Measurements from ENCODE around the gene MRGPRE. TPM values are rescaled to one million over a fixed set of nuclear protein-coding genes. Genes with fewer than 3 reads are reported as not detected.

MRGPRE gene
- total RNA-seq, 1 experiment from 2014 or later = not detected

DNA sequence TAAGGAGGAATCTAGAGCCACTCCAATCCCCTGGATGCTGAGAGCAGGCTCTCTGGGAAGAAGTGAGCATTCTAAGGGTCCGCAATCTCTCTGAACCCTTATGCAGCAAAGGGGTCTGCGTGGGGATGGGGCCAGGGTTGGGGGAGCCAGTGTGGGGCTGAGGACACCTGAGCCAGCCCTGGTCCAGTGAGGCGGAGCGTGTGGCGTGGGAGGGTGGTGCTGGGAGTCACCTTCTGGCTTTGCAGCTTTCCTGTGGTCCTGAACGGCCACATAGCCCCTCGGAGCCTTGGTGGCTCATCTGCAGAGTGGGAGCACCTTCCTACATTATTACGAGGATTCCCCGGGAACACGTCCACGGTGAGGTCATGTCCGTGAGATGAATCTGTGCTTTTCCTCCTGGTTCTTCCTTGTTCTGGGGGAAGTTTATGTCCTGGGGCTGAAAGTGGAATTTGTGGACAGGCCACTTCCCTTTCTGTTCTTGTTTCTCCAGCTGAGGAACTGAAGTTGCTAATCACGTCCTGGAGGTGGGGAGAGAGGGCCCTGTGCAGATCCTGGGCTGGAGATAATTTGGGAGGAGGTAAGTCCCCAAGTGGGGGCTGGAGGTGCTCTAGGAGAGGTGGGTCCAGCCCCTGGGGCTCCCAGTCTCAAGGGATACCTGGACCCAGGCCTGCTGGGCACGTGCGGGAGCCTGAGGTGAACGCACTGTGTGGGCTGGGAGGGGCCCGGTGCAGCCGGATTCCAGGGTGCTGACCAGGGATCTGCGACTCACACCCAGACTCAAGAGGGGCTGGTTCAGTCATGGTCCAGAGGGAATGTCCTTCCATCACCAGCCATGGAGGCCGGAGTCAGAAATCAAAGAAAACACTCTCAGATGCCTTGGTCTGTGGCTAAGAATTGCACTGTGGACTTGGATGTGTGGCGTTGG is 6.1 kb downstream of the MRGPRE start:
- Histone ChIP-seq H3F3A (ENCODE audit: low read length, unreplicated experiment) (no peaks in the 10 kb centered on the region), H2AFZ (ENCODE audit: low read length) (no peak overlapping the region), H4K20me1 (ENCODE audit: low read length) (no peaks in the 10 kb centered on the region), H3K79me2 (ENCODE audit: low read length) (no peaks in the 10 kb centered on the region), H3K4me3 (ENCODE audit: low read length) (no peak overlapping the region), H3K9me2 (replicated peaks; ENCODE audit: low read length) (no peaks in the 10 kb centered on the region), H3K4me2 (ENCODE audit: low read length) (no peak overlapping the region), H3K27ac (ENCODE audit: low read length) (no peak overlapping the region), H3K36me3 (ENCODE audit: low read depth, low read length) (no peaks in the 10 kb centered on the region), H3K9me3 (ENCODE audit: low read length) (no peaks in the 10 kb centered on the region), H3K27me3 (ENCODE audit: low read length) (peaks cover 11% of the 10 kb centered on the region), H3K9ac (ENCODE audit: low read length) (no peak overlapping the region), H3K4me1 (ENCODE audit: insufficient read depth, low read length) (no peaks in the 10 kb centered on the region)
- DNase-seq = no peak
- BruUV-seq (replicated peaks) = no TSS peak
- POLR2A ChIA-PET (ENCODE audit: unreplicated experiment) = no interaction called here
- CTCF ChIA-PET = no interaction called here
- no peak; the same call in 1 of the 2 replicates for ATAC-seq
- intact Hi-C loops (cut with micrococcal nuclease) = no loop called here
- TF ChIP-seq CTCF (conservative IDR thresholded peaks at IDR 0.05; ENCODE audit: low read depth, low read length) = no peak
- TF ChIP-seq EZH2 (IDR thresholded peaks at IDR 0.05; ENCODE audit: low read length, unreplicated experiment) = no peak
- no peak for TF ChIP-seq EZH2phosphoT487 (IDR thresholded peaks at IDR 0.05; ENCODE audit: borderline replicate concordance, low read length)

DNA sequence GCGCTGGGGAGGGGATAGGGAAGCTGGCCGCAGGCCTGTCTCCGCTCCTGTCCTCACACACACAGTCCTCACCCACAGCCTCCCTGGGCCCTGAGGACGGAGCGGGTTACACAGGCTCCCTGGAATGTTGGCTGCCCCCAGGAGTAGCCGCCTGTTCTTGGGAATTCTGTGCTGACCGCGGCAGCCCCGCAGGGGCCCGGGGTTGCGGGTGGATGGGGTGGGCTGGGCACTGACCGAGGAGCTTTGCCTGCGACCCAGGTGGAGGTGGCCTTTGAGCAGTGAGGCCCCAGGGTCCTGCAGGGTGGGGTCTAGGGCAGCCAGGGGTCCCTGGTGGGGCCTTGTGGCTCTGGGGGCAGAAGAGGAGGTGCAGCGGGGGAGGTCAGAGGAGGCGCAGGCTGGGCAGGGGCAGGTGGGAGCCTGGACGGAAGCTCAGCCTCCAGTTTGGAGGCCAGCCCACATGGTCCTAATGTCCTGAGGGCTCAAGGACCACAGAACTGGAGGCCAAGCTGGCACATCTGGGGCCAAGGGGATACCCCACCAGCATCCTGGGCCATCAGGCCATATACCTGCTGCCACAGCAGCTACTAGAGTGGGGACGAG is 7.0 kb downstream of the MRGPRE start:
- no peak overlapping the region for H3K9ac ChIP-seq (ENCODE audit: low read length)
- TF ChIP-seq EZH2phosphoT487 (IDR thresholded peaks at IDR 0.05; ENCODE audit: borderline replicate concordance, low read length) = no peak
- CTCF ChIA-PET = no interaction called here
- DNase-seq (no peak), ATAC-seq (no peak)
- H4K20me1 ChIP-seq (ENCODE audit: low read length) = no peaks in the 10 kb centered on the region
- no peak overlapping the region for H2AFZ ChIP-seq (ENCODE audit: low read length)
- no peaks in the 10 kb centered on the region for H3K4me1 ChIP-seq (ENCODE audit: insufficient read depth, low read length)
- no peaks in the 10 kb centered on the region for H3F3A ChIP-seq (ENCODE audit: low read length, unreplicated experiment)
- H3K9me3 ChIP-seq (ENCODE audit: low read length) = no peaks in the 10 kb centered on the region
- no TSS peak for BruUV-seq (replicated peaks)
- POLR2A ChIA-PET (ENCODE audit: unreplicated experiment) = no interaction called here
- no peaks in the 10 kb centered on the region for H3K36me3 ChIP-seq (ENCODE audit: low read depth, low read length)
- no peaks in the 10 kb centered on the region for H3K79me2 ChIP-seq (ENCODE audit: low read length)
- no peak overlapping the region for H3K4me3 ChIP-seq (ENCODE audit: low read length)
- no peak overlapping the region for H3K4me2 ChIP-seq (ENCODE audit: low read length)
- no peak overlapping the region for H3K27ac ChIP-seq (ENCODE audit: low read length)
- H3K9me2 ChIP-seq (replicated peaks; ENCODE audit: low read length) = no peaks in the 10 kb centered on the region
- H3K27me3 ChIP-seq (ENCODE audit: low read length) = peaks cover 14% of the 10 kb centered on the region
- intact Hi-C loops (cut with micrococcal nuclease) = no loop called here

- no peaks in the 10 kb centered on the region for H3K9me3 ChIP-seq (ENCODE audit: low read length)
- intact Hi-C loops (cut with micrococcal nuclease) = no loop called here
- H3K27me3 ChIP-seq (ENCODE audit: low read length) = peaks cover 15% of the 10 kb centered on the region
- POLR2A ChIA-PET (ENCODE audit: unreplicated experiment) = no interaction called here
- H3K4me3 ChIP-seq (ENCODE audit: low read length) = no peak overlapping the region
- H4K20me1 ChIP-seq (ENCODE audit: low read length) = no peaks in the 10 kb centered on the region
- H3K9ac ChIP-seq (ENCODE audit: low read length) = no peak overlapping the region
- H3F3A ChIP-seq (ENCODE audit: low read length, unreplicated experiment) = no peaks in the 10 kb centered on the region
- no peak overlapping the region for H3K4me2 ChIP-seq (ENCODE audit: low read length)
- no peaks in the 10 kb centered on the region for H3K9me2 ChIP-seq (replicated peaks; ENCODE audit: low read length)
- H3K4me1 ChIP-seq (ENCODE audit: insufficient read depth, low read length) = no peaks in the 10 kb centered on the region
- TF ChIP-seq CTCF (conservative IDR thresholded peaks at IDR 0.05; ENCODE audit: low read depth, low read length) = no peak
- no peak for TF ChIP-seq EZH2phosphoT487 (IDR thresholded peaks at IDR 0.05; ENCODE audit: borderline replicate concordance, low read length)
- TF ChIP-seq EZH2 (IDR thresholded peaks at IDR 0.05; ENCODE audit: low read length, unreplicated experiment) = no peak
- no peak overlapping the region for H3K27ac ChIP-seq (ENCODE audit: low read length)
- CTCF ChIA-PET = no interaction called here
- no TSS peak for BruUV-seq (replicated peaks)
- ATAC-seq (no peak), DNase-seq (no peak)
- H3K36me3 ChIP-seq (ENCODE audit: low read depth, low read length) = no peaks in the 10 kb centered on the region
- H3K79me2 ChIP-seq (ENCODE audit: low read length) = no peaks in the 10 kb centered on the region
- H2AFZ ChIP-seq (ENCODE audit: low read length) = no peak overlapping the region
Measured at GRCh38 chr11:3224401-3225057, 7.7 kb downstream of the MRGPRE start.
